Posterior cingulate gyrus (tissue), 11 donors: ENCODE data around the gene RMRP.

Experiments used
- DNase-seq, 10 donors: peaks; one replicate each; pipeline versions ENCODE4 v3.0.0 to v3.0.0-alpha.2; 2020 to 2021; ENCODE audit warnings: mixed read lengths in 3 of 10
- intact Hi-C: fragments of 100-400 bp; cut with DNase I; formaldehyde crosslinking; loops from one replicate; pipeline ENCODE4 v1.15.1; 2023

The RMRP gene

DNA sequence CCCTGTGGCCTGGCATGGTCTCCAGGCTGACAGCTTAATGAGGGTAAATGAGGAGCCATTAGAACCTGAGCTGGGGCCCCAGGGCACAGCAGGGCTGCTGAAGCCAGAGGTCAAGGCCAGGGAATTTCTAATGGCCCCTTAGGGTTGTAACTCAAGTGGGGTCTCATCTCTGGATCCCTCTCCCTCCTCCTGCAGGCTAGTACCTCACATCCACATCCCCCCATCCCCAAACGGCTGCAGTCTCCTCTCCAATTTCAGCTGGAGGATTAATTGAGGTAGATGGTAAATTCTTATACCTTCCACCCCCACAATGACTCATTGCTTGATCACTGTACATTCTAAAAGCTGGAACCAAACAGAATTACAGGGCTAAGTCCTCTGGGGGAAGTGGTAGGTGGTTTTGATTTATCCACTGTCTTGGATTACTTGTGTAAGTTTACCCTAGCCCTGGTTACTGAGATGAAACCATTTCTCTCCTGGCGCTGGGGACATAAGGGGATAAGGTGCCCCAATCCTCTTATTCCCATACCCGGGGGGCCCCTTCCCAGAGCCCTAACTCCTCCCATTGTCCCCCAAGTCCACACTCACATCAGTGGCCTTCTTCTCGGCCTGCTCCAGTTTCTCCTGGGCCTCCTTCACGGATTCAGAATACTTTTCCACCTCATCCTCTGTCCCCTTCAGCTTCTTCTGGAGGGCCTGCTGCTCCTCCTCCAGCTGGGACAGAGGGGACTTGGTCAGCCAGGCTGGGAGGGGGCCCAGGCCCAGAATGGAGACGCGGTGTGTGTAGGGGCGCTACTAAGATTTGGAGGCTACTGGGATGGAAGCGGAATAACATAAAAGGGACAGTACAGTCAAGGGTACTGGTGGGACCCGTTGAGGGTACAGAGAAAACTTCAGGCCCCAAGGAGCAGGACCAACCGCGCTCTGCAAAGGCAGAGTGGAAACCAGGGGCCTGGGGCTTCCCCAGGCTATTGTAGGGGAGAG lies 31.0 kb upstream of the RMRP start:
- intact Hi-C loops: no loop called here

DNA sequence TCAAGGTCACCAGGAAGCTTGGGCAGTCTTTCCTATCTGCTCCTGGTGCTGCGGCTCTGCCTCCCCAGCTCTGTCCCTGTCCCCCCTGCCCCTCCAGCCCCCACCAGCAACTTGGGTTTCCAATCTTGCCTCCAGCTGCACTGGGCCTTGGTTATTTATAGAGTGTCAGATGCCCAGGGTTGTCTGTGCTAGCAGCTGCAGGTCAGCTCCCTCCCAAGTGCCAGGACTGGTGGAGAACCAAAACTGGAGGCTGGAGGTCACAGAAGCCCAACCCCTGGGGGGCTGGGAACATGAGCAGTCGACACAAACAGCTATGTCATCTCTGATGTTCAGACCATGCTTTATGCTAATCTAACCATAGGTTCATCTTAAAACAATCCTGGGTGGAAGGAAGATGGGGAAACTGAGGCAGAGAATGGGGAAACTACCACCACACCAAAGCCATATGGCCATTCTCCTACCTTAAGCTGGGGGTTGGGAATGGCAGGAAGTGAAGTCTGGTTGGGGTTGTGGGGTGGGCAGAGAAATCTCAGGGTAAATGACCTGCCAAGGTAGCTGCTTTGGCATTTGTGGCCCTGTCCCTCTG lies 30.2 kb upstream of the RMRP start:
- intact Hi-C loops: no loop called here
- DNase-seq: peak in 1 of 10 donors; percentile 67

More for the DNA sequence above, 31.0 kb upstream of the RMRP start:
- DNase-seq: peak in 1 of 10 donors; percentile 70

DNA sequence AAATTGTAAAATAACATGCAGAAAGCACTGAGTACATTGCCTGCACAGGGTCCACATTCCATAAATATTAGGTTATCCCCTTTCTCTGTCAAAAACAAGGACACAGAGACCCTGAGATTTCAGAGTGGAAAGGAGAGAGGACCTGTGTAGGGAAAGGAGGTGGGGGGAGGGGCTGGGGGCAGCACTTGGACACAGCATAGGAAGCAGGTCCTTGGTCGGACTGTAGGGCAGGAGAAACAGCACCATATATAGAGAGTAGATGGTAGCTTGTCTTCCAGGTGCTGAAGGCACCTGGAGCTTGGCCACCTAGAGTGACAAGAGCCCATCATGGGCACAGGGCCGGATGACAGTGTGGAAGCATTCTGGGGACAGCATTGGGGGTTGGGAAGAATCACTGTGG lies 29.5 kb upstream of the RMRP start:
- peak in 1 of 10 donors; percentile 33 for DNase-seq
- intact Hi-C loops: no loop called here

DNA sequence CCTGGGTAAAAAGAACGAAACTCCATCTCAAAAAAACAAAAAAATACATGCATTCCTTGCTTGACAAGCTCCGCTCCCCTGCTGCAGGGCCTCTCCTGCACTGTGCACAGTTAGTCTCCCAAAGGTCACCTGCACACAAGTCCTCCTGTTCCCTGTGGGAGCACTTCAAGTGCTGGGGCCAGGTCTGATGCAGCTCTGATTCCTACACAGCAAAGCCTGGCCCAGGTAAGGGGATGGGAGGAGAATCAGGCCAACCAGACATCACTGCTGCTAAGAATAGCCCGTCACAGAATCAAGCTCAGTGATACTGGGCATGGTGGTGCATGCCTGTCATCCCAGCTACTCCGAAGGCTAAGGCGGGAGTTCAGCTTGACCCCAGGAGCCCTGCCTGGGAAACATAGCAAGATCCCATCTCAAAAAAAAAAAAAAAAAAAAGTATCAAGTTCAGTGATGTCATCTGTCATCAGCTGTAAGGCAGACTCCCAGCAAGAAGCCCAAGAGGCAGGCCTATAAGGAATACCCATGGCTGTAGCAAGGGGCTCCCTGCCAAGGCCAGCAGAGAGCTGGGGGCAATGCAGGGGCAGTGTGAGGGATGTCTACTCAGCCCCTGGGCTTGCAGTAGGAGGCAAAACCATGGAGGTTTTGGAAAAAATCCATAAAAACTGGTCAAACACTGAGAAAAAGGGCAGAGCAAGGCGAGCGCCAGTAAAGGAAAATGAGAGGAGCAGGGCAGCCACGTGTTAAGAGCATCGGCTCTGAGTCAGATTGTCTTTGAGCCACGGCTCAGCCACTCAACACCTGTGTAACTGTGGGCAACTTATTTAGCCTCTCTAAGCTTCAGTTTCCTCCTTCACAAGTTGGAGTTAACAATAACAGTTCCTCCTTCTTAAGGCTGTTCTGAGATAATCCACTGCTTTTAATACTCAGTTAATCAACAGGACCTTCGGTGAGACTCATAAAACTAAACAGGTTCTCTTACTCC lies 28.7 kb upstream of the RMRP start:
- peak in 2 of 10 donors; percentile 39 to 62 for DNase-seq
- intact Hi-C loops: no loop called here

DNA sequence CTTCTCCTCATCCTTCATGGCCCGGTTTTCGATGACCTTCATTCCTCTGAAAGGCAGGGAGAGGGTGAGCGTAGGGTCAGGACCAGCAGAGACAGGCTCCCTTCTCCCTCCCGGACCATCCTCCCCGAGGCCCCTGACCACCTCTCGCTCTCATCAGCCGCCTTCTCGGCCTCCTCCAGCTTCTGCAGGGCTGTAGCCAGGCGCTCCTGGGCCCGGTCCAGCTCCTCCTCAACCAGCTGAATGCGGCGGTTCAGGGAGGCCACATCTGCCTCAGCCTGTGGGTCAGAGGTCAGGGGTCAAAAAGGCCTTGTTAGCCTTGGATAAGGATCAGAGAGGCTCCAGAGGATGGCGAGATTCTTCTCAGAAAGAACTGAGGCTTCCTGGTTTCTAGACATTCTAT lies 27.7 kb upstream of the RMRP start:
- intact Hi-C loops: no loop called here

DNA sequence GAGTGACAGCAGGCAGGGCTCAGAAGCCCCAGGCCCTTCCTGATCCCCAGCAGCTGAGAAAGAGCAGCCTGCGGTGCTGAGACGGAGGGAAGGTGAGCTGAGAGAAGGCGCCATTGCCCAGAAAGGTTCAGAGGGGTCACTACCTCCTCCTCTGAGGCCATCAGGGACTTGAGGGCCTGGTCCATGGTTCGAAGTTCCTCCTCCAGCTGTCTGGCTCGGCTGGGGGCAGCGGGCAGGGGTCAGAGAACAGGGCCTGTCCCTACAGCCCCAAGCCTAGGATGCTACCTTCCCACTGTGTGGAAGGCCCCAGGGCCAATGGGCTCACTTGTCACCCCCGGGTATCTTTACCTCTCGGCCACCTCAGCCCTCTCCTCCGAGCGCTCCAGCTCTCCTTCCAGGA lies 27.1 kb upstream of the RMRP start:
- peak in 2 of 10 donors; percentile 12 to 67 for DNase-seq
- intact Hi-C loops: no loop called here

More for the DNA sequence above, 27.7 kb upstream of the RMRP start:
- peak in 2 of 10 donors; percentile 60 to 61 for DNase-seq

DNA sequence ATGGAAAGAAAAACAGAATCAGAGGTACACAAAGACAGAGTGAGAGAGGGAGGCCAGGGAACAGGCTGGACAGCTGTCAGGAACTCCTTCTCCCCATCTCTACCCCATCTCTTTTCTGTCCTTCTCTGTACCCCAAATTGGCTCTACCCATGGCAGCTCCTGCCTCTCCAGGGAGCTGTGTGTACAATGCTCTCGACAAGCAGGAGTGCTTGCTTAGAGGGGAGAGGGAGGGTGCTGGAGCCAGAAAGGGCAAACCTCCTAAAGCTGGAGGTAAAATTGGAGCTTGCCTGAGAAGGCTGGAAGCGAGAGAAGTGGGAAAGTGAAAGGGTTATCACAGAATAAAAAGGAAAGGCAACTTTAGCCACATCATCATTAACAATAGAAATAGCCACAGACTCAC lies 25.5 kb upstream of the RMRP start:
- peak in 1 of 10 donors; percentile 7 for DNase-seq
- intact Hi-C loops: no loop called here

DNA sequence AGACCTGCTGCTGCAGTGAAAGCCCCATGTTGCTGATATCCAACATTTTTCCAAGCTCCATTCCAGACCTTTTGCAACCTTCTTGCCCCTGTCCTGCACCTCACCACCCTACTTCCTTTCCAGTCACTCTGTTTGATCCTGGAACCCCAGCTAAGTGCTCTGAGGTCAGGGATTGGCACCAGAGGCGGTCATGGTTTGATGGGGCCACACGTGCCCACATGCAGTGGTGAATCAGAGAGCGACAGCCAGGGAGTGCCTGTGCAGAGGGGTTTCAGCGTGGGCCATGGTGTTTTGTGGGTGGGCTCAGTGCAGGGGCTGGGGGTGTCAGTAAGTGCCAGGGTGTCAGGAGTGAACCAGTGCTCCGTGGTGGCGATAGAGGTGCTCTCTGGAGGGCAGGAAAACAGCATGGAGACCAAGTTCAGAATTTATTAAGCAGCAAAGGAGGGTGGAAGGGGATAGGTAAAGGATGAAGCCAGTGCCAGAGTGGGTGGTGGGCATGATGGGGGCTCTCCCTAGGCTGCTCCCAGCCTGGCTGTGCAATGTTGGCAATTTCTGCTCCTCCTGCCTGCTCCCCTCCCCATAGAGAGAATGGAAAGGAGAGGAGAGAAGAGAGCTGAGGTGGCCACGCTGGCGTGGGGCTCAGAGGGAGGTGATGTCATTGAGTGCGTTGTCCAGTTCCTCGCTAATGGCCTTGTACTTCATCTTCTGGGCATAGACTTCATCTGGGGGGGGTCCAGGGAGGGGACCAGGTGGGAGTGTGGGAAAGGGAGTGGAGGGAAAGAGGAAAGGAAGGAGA lies 24.9 kb upstream of the RMRP start:
- intact Hi-C loops: no loop called here
- peak in 2 of 10 donors; percentile 35 to 76 for DNase-seq

DNA sequence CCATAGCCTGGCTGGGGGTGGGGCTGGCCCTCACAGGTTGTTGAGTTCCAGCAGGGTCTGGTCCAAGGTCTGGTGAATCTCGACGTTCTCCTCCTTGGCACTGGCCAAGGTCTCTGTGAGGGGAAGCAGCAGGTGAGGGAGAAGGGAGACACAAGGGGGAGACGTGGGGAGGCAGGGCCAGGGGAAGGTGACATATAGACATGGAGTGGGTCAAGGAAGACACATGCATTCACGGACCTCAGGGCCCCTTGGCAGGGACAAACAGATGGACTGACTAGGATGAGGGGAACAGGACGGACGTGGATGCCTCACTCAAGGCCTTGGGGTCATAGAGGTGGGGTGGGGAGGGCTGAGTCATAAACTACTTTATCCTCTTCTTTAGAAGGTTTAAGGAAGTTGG lies 24.2 kb upstream of the RMRP start:
- DNase-seq: peak in 2 of 10 donors; percentile 39 to 49
- intact Hi-C loops: no loop called here

DNA sequence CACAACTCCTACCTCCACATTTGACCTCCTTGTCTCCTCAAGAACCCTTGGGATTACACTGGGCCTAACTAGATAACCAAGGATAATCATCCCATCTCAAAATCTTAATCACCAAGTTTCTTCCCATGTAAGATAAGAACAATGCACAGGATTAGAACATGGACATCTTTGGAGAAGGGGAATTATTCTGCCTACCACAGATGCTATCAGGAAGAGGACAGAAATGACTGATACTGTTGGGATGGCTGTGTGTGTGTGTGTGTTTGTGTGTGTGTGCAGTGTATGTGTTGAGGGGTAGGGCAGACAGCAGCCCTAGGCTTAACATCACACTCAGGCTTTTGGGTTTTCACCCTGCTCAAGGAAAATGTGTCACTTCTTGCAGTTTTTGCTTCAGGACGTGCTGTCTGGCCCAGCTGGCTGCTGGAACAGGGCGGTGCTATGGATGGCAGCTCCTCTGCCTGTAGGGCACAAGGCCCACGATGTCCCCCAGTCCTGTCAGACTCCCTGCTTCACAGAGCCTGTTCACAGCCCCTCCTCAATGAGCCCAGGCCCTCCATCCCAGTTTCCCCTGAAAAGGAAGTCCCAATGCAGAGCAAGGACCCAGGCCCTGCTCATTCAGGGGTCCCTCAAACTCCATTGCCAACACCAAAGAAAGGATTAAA lies 23.7 kb upstream of the RMRP start:
- DNase-seq: peak in 2 of 10 donors; percentile 24 to 47

DNA sequence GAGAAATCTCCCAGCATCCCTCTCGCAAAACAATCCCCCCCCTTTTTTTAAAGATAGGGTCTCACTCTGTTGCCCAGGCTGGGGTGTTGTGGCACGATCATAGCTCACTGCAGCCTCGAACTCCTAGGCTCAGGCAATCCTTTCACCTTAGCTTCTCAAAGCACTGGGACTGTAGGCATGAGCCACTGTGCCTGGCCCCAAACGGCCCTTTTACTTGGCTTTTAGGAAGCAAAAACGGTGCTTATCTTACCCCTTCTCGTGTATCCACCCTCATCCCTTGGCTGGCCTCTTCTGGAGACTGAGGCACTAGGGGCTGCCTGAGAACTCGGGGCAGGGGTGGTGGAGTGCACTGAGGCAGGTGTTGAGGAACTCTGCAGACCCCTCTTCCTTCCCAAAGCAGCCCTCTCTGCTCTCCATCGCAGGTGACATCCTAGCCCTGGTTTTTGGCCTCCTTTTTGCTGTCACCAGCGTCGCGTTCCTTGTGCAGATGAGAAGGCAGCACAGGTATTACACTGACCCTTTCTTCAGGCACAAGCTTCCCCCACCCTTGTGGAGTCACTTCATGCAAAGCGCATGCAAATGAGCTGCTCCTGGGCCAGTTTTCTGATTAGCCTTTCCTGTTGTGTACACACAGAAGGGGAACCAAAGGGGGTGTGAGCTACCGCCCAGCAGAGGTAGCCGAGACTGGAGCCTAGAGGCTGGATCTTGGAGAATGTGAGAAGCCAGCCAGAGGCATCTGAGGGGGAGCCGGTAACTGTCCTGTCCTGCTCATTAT lies 22.7 kb upstream of the RMRP start:
- DNase-seq: peak in 2 of 10 donors; percentile 38 to 48
- intact Hi-C loops: no loop called here

More for the DNA sequence above, 23.7 kb upstream of the RMRP start:
- intact Hi-C loops: no loop called here

DNA sequence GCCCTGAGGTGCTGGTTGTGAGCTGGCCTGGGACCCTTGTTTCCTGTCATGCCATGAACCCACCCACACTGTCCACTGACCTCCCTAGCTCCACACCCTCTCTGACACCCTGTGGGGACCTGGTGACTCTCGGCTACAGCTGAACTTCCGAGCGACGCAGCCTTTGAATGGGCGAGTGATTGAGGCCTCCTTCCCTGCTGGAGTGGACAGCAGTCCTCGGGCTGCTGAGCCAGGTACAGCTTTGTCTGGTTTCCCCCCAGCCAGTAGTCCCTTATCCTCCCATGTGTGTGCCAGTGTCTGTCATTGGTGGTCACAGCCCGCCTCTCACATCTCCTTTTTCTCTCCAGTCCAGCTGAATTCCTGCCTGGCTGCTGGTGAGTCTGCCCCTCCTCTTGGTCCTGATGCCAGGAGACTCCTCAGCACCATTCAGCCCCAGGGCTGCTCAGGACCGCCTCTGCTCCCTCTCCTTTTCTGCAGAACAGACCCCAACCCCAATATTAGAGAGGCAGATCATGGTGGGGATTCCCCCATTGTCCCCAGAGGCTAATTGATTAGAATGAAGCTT lies 22.0 kb upstream of the RMRP start:
- DNase-seq: peak in 3 of 10 donors; percentile 30 to 61 (median 35)
- intact Hi-C loops: no loop called here

DNA sequence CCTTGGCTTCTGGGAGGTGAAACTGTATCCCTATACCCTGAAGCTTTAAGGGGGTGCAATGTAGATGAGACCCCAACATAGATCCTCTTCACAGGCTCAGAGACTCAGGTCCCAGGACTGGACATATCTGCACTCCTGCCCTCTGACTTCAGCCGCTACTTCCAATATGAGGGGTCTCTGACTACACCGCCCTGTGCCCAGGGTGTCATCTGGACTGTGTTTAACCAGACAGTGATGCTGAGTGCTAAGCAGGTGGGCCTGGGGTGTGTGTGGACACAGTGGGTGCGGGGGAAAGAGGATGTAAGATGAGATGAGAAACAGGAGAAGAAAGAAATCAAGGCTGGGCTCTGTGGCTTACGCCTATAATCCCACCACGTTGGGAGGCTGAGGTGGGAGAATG lies 21.3 kb upstream of the RMRP start:
- intact Hi-C loops: no loop called here
- DNase-seq: peak in 2 of 10 donors; percentile 3 to 57

DNA sequence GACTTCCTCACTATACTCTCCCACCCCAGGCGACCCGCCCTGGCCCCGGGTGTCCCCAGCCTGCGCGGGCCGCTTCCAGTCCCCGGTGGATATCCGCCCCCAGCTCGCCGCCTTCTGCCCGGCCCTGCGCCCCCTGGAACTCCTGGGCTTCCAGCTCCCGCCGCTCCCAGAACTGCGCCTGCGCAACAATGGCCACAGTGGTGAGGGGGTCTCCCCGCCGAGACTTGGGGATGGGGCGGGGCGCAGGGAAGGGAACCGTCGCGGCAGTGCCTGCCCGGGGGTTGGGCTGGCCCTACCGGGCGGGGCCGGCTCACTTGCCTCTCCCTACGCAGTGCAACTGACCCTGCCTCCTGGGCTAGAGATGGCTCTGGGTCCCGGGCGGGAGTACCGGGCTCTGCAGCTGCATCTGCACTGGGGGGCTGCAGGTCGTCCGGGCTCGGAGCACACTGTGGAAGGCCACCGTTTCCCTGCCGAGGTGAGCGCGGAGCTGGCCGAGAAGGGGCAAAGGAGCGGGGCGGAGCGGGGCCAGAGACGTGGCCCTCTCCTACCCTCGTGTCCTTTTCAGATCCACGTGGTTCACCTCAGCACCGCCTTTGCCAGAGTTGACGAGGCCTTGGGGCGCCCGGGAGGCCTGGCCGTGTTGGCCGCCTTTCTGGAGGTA lies 18.0 kb upstream of the RMRP start:
- peak in 7 of 10 donors; percentile 30 to 91 (median 42) for DNase-seq
- intact Hi-C loops: no loop called here

DNA sequence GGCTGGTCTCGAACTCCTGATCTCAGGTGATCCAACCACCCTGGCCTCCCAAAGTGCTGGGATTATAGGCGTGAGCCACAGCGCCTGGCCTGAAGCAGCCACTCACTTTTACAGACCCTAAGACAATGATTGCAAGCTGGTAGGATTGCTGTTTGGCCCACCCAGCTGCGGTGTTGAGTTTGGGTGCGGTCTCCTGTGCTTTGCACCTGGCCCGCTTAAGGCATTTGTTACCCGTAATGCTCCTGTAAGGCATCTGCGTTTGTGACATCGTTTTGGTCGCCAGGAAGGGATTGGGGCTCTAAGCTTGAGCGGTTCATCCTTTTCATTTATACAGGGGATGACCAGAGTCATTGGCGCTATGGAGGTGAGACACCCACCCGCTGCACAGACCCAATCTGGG lies 17.4 kb upstream of the RMRP start:
- peak in 3 of 10 donors; percentile 10 to 31 (median 14) for DNase-seq
- intact Hi-C loops: no loop called here

DNA sequence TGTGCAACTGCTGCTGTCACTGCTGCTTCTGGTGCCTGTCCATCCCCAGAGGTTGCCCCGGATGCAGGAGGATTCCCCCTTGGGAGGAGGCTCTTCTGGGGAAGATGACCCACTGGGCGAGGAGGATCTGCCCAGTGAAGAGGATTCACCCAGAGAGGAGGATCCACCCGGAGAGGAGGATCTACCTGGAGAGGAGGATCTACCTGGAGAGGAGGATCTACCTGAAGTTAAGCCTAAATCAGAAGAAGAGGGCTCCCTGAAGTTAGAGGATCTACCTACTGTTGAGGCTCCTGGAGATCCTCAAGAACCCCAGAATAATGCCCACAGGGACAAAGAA lies 16.2 kb upstream of the RMRP start:
- intact Hi-C loops: no loop called here
- peak in 1 of 10 donors; percentile 45 for DNase-seq
